T-helper 2 cell (primary cell): ENCODE results near the gene ZNF729.
"Not testable (repeated sequence)": the region's sequence is repeated elsewhere in the genome, so short reads cannot be mapped to it uniquely, and the experiment has no call there.

ENCODE experiments used
- DNase-seq, 5 experiments: peaks; one replicate each; pipeline versions ENCODE4 v3.0.0 to v3.0.0-alpha.2; 2012 to 2022
- total RNA-seq, 2 donors: gene quantifications; one replicate each; lab custom pipeline; 2026; lab: John Stamatoyannopoulos, UW

Gene ZNF729
- 0 reads per million in 2 donors for total RNA-seq

DNA sequence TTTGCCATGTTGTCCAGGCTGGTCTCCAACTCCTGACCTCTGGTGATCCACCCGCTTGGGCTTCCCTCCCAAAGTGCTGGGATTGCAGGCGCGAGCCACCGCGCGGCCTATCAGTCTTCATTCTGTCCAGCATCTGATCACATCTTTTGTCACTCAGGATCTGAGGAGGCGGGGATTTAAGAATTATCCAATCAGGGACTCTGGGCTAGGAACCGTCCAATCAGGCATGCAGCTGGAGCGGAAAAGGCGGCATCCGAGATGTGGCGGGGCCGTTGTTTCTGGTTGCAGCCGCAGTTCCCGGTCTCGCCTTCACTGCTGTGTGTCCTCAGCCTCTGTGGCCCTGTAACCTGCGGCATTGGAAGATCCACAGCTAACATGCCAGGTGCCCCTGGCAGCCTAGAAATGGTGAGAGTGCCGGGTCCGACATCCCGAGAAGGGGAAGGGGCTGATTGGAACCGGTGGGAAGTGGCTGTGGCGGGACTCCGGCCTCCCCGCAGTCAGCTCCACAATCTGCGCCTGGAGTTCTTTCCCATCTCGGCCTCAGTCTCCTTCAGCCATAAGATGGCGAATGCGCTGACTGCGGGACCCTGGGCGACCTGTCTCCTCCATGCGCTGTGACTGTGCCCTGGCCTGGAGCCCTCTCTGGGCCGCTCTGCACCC is at the start of gene ZNF729:
TSS of gene ZNF729 (plus strand) at position 291 of the 660 bp plus-strand sequence. CDS start at position 376, 85 bp downstream.
- DNase-seq: no peak

DNA sequence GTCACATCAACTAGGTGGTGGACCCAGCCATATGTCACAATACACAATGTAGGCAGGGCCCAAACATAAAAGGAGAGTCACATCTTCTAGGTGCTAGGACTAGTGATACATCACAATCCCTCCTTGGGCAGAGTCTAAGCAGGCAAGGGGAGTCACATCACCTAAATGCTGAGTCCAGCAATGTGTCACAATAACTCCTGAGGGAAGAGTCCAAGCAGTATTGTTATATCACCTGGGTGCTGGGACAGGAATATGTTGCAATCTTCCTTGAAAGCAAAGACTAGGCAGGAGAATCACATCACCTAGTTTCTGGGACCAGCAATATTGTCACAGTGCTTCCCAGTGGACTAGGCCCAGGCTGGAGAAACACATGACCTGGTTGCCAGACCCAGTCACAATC is 29.4 kb upstream of the ZNF729 start:
- DNase-seq: no peak

DNA sequence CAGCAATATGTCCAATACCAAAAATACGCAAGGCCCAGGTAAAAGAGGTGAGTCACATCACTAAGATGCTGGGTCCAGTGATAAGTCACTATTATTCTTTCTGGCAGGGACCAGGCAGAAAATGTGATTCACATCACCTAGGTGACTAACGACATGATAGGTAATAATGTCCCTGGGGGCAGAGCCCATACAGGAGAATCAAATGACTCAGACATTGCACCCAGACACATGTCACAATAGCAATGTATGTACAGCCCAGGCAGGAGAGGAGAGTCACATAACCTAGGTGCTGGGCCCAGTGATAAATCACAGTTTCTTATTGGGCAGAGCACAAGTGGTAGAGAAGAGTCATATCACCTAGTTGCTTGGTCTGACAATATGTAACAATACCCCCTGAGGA is 28.9 kb upstream of the ZNF729 start:
- no peak for DNase-seq

DNA sequence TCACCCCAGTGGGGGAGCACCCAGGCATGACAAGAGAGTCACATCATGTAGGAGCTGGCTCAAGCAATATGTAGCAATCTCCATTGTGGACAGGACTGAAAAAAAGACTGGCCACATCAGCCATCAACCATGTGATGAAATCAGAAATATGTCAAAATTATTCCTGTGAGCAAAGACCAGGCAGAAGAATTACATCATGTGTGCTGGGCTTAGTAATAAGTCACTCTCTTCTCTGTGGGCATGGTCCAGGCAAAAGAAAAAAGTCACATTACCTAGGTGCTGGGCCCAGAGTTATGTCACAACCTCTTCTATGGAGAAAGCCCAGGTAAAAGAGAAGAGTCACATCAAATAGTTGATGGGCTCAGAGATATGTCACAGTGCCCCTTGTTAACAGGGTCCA is 28.3 kb upstream of the ZNF729 start:
- no peak for DNase-seq

DNA sequence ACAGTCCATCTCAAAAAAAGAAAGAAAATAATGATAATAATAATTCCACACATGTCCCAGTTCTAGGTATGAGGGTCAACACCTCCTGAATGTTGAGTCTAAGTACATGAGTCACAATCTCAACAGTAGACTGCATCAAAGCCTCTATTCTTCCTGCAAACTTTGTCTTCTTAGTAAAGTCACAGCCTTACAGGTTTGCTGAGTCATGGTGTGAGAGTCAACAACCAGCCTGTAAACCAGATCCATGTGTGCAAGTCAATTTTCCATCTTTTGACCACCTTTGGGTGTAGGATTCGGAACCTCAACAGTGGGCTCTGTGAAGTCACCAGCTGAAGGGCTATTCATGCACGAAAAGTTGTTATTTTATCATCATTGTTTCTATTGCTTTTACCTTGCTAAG is 25.7 kb upstream of the ZNF729 start:
- no peak for DNase-seq

DNA sequence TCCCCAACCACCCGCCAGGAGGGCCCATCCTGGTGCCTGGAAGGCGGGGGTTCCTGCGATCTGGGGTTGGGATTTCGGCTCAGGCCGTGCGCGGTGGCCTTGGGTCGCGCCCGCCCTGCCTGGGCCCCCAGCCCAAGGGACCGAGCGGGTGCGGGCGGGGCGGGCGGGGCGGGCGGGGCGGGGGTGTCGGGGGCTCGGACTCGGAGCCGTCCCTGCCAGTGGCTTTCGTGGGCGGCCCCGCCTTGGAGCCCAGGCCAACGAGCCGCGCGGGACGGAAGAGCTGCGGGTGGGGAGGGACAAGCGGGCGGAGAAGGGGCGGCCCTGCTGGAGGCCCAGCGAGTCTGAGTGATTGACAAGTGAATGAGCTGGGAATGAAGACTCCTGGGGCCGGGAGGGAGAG is 24.6 kb upstream of the ZNF729 start:
- no peak for DNase-seq

DNA sequence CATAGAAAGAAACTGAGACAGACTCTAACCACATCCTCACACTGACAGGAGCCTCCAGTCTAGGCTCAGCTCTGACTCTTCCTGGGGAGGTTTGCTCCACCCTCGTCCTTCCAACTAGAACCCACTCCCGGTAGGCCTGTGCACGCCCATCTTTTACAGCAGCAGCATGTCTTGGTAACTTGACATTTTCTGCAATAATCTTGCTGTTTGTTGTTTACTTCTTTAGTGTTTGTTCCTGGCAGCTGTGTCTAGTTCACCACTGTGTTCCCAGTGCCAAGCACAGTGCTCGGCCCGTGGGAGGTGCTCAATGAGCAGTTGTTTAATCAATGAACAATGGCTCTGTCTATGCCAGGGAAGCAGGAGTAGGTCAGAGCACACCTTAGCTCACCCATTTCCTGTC is 23.1 kb upstream of the ZNF729 start:
- DNase-seq: no peak

DNA sequence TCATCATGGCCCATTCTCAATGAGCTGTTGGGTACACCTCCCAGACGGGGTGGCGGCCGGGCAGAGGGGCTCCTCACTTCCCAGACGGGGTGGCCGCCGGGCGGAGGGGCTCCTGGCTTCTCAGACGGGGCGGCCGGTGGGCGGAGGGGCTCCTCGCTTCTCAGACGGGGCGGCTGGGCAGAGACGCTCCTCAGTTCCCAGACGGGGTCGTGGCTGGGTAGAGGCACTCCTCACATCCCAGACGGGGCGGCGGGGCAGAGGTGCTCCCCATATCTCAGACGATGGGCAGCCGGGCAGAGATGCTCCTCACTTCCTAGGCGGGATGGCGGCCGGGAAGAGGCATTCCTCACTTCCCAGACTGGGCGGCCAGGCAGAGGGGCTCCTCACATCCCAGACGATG is 35.3 kb downstream of the ZNF729 start:
- not testable (repeated sequence) for DNase-seq

DNA sequence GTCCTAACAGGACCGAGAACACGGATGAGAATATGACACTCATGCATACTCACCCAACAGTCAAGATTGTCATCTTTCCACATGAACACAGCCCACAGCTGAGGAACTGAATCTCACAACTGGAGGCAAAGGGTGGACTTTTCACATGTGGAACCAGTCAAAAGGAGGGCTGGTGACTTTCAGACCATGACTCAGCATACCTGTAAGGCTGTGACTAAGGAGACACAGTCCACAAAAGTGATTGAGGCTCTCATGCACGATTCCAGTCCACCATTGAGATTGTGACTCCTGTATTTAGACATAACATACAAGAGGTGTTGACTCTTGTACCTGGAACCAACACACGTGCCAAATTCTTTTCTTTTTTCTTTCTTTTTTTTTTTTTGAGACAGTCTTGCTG is 40.0 kb downstream of the ZNF729 start:
- no peak for DNase-seq

DNA sequence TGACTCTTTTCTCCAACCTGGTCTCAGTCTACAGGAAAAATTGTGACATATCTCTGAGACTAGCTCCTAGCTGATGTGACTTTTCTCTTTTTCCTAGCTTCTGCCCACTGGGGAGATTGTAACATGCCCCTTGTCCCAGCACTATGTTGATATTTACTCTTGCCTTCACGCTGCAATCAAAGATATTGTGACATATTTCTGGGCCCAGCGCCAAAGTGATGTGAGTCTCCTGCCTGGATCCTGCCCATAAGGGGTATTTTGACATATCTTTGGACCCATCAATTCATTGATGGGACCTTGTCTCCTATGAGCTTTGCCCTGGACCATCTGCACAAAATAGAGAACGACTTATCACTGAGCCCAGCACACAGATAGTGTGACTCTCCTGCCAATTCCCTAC is 41.1 kb downstream of the ZNF729 start:
- no peak for DNase-seq

DNA sequence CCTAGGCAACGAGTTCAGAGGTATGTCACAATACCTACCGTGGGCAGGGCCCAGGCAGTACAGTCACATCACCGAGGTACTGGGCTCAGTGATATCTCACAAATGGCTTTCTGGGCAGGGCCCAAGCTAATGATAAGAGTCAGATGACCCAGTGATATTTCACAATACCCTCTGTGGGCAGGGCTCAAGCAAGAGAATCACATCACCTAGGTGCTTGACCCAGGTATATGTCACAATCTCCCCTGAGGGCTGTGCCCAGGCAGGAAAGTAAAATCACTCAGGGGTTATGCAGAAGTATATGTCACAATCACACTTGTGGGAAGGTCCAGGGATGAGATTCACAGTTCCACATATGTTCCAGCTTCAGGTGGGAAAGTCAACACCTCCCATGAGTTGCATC is 45.3 kb downstream of the ZNF729 start:
- DNase-seq: no peak

DNA sequence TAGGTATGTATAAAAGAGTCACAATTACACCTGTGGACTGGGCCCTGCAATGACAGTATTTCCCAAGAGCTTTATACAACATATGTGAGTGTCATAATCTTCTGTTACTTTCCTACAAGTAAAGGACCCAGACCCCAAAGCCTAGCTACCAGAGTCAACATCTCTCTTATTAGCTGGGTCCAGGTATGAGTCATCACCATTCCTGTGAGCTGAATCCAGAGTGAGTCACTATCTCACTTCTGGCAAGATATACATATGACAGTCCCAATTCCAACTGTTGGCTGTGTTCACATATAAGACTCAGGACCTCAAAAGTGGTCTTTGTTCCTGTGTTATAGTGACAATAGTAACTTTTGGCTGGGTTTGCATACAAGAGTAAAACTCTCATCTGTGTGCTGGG is 46.7 kb downstream of the ZNF729 start:
- DNase-seq: no peak

DNA sequence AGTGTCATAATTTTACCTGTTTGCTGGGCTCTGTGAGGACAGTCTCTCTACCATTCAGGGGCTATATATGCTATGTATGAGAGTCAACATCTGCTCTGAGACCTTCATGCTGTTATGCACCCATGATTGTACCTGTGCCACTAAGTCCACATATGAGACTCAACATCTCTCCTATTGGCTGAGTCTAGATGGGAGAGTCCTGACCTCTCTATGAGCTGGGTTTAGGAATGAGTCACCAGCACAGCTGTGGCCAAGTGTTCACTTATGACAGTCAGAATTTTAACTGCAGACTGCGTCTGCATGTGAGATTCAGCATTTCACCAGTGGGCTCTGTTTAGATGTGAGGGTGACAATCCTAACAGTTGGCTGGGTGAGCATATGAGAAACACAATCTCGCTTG is 49.5 kb downstream of the ZNF729 start:
- DNase-seq: no peak

DNA sequence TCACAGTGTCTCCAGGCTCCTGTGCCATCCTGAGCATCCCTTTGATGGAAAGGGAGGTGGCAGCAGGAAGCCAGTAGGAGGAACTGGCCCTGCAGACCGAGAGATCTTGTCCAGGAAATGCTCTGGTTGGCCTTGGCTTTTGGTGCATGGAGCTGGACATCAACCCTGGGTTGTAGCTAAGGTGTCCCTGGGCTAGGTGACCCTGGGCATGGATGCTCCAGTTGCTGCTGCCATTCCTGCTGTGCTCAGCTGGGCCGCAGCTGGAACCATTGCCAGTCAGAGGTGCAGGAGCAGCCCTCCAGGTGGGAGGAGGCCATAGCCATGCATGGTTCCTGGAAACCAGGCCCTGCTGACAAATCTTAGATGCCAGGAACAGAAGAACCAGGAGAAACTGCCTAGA is 68.4 kb downstream of the ZNF729 start:
- no peak for DNase-seq
